NK-92 (cell line): ENCODE data around the gene TWF2.

Experiments used
- DNase-seq: peaks from one replicate; lab custom pipeline; 2025; ENCODE audit not compliant: unreplicated experiment; lab: John Stamatoyannopoulos, UW

Gene TWF2

GRCh38 chr3:52238193-52238760, 681 bp downstream of the TWF2 start:
- no peak for DNase-seq

GRCh38 chr3:52237657-52238172, 1.2 kb downstream of the TWF2 start:
- no peak for DNase-seq

DNA sequence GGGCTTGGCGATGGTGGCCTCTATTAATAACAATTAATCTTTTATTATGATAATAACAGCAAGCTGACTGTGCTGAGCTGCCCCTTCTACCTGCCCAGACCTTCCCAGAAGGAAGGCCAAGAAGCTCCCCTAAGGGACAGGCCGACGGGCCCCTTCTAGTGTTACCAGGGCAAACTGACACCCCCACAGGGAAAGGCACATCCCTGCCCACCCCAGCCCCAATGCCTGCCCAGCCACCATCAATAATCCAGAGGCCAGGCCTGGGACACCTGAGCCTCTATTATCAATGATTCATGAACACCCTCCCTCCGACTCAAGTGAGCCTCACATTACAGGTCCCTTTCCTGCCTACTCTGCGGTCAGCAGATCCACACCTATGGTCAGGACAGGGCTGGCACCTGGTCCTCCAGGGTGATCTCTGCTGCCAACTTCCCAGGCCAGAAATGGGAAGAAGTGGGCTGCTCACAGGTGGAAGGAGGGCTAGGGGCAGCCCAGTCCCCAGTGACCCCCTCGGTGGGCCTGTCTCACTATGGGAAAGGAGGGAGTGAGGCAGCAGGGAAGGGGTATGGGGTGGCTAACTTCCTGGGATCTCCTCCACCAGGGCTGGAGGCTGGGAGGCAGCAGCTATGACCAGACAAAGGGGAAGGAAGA, 1.8 kb downstream of the TWF2 start:
- DNase-seq: no peak

- DNase-seq: no peak
These were observed 2.5 kb downstream of the TWF2 start for GRCh38 chr3:52236424-52236886.

DNA sequence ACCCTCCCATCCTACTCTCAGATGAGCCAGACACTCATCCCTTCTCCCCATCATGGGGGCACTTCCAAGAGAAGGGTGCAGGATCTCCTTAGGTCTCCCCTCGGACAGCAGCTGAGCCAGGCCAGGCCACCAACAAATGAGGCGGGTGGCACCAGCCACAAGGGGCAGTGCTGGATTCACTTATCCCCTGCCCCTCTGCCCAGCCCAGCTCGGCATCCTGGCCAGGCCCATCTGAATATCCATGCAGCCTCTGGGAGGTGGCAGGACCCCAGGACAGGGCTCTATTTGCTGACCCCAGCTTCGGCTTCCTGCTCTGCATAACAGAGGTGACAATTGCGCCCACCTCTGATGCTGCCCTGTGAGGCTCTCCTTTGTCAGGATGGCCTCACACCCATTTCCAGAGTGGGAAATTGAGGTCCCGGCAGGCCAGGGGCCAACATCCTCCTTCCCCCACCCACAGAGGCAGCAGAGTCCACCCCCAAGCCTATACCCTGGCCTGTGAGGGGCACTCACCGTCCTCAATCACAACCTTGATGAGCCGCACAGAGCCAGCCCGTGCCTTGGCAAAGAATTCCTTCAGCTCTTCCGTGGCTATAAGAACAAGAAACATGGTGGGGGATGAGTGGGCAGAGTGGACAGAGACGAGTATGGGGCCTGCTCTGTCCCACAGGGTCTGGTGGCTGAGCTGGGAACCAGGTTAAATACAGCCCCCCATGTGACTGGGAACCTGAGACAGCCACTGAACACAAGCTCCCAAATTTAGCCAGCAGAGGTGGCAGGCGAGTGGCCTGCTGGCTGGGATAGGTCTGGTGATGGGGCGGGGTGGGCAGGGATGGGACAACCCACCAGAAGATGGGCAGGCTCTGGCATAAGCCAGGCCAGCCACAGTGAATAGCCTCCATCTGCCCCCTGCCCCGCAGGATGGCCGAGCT, 4.2 kb downstream of the TWF2 start:
- no peak for DNase-seq

GRCh38 chr3:52233968-52234367, 5.0 kb downstream of the TWF2 start:
- no peak for DNase-seq

DNA sequence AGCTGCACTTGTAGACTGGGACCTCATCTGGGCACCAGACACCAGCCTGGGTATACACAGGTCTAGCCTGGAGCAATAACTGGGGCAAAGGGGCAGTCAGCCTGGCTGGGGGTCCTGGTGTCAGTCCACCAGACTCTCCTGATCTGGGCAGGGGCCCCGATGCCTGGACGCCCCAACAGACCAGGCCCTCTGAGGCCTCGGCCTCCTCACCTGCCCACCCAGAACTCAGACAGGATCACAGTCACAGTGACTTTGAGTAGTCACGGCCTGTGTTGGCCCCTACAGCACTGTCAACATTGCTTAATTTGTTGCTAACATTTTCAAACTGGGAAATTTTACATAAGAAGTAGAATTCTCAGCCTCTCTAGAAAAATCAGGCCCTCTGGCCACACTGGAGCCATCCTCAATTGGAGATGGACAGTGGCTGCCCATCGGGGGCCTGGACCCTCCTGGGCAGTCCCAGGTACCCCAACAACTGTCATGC, 5.8 kb downstream of the TWF2 start:
- no peak for DNase-seq

DNA sequence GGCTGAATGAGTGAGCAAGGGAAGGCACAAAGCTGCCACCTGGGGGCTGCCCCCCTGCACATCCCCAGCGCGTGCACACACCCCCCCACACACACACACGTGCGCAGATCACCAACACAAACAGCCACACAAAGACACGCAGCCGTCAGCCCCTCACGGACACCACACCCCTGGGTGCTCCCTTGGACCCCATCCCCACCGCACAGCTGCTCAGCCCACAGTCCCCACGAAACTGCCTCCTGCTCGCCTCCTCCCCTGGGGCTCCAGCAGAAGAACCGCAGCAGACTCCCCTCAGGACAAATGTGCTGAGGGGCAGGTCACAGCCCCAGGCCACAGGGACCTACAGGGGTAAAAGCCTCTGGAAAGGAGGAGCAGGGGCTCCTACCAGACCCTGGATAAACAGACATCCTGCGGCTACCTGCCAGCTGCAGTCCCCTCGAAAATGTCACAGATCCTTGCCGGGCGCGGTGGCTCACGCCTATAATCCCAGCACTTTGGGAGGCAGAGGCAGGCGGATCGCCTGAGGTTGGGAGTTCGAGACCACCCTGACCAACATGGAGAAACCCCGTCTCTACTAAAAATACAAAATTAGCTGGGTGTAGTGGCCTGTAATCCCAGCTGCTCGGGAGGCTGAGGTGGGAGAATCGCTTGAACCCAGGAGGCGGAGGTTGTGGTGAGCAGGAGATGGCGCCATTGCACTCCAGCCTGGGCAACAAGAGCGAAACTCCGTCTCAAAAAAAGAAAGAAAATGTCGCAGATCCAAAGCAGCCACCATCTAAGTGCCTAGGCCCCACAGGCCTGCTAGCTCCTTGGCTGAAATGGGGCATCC, 6.5 kb downstream of the TWF2 start:
- DNase-seq: no peak

- DNase-seq: peak; percentile 36
These were observed 7.3 kb downstream of the TWF2 start for GRCh38 chr3:52231502-52232278.

DNA sequence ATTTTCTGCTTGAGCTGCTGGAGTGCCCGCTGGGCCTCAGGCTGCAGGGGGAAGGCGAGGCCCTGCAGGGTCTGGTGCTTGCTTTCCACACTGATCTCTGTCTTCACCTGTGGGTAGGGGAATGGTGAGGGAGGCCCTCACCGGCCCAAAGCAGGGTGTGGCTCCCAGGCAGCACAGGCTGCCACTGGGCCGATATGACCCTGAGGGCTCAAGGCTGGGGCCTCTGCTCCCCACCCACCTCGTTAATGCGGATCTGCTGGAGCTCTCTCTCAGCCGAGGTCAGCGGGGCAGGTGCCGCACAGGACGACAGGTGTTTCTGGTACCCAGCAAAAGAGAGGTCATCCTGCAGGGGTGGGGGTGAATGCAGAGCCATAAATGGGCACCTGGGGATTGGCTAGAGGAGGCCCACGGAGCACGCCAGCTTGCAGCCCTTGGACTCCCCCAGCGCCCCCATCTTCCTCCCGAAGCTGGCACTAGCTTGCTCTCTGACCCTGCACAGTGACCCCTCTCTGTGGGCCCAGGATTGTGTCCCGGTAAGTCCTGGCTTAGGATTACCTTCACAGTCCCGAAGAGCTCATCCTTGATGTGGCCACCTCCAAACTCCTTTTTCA, 8.0 kb downstream of the TWF2 start:
- no peak for DNase-seq

- DNase-seq: no peak
These were observed 8.5 kb downstream of the TWF2 start for GRCh38 chr3:52230461-52230860.

- no peak for DNase-seq
These were observed 9.3 kb downstream of the TWF2 start for GRCh38 chr3:52229656-52230055.

DNA sequence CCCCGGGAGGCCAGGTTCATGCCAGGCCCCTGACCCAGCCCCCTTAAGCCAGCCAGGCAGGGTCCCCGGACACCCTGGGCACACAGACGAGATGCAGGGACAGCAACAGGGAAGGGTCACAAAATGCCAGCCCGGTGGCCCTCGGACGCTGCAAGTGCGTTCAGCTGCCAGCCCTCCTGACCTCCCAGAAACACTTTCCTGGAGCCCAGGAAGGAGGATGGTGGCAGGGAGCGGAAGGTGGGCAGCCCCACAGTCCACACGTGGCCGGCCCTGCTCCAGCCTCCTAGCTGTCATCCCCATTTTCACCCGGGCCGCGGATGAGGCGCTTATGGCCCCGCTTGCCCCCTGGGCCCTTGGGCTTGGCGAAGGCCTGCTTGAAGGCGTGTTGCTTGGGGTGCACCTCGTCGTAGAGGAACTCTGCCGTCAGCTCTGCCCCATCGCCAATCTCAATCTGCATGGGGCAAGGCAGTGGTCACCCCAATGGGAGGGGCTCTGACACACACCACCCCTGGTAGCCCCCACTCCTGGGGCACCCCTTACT, 10.1 kb downstream of the TWF2 start:
- no peak for DNase-seq

GRCh38 chr3:52228266-52228665, 10.7 kb downstream of the TWF2 start:
- no peak for DNase-seq

- no peak for DNase-seq
These were observed 11.2 kb downstream of the TWF2 start for GRCh38 chr3:52227766-52228165.

- no peak for DNase-seq
These were observed 11.8 kb downstream of the TWF2 start for GRCh38 chr3:52227117-52227516.

- DNase-seq: no peak
These were observed 12.6 kb downstream of the TWF2 start for GRCh38 chr3:52226229-52226817.

- no peak for DNase-seq
These were observed 13.3 kb downstream of the TWF2 start, which contains the start of gene TLR9 for GRCh38 chr3:52225452-52226228. Gene TLR9, minus strand, starts transcription at chr3:52225645. Its CDS starts 116 bp downstream, at chr3:52225529.
